B cell (primary cell): ENCODE measurements around the gene CLIP4. TPM values are rescaled to one million over a fixed set of nuclear protein-coding genes. Genes with fewer than 3 reads are reported as not detected.

Source experiments
- ATAC-seq: fragments of 200-7000 bp; cut with Tn5 transposase; one replicate; pipeline ENCODE4 v1.10.0; 2021; ENCODE audit warnings: low read depth, mild to moderate bottlenecking, moderate number of reproducible peaks, moderate library complexity
- CTCF ChIA-PET: fragments of 350-600 bp; sonication (Branson Sonifier 250); formaldehyde crosslinking; loops from one replicate; lab custom pipeline; 2021; ENCODE audit warnings: antibody characterized with exemption, inconsistent platforms; lab: Charles Lee
- POLR2A ChIA-PET: fragments of 350-600 bp; sonication (Branson Sonifier 250); formaldehyde crosslinking; loops from one replicate; lab custom pipeline; 2021; ENCODE audit warnings: antibody characterized with exemption; lab: Charles Lee
- DNase-seq: peaks from one replicate; pipeline ENCODE4 v3.0.0; 2013
- H2AFZ ChIP-seq: 2 replicates; pipeline ENCODE4 v1.6.1; 2012; ENCODE audit warnings: mild to moderate bottlenecking, low read depth, low read length; ENCODE audit not compliant: insufficient read depth, poor library complexity, severe bottlenecking
- H3K27ac ChIP-seq, 2 donors: 1 replicate in 1 of 2; 2 replicates in 1 of 2; pipeline ENCODE4 v1.5.1; 2012 to 2013; ENCODE audit warnings: low read length in 2 of 2, mild to moderate bottlenecking in 2 of 2, moderate library complexity in 1 of 2
- H3K27me3 ChIP-seq, 4 experiments: fragments of 200-600 bp in 1 of 4; sonication (generic) in 1 of 4; replicated peaks in 1 of 4; 1 replicate in 2 of 4; 2 replicates in 2 of 4; pipeline versions ENCODE4 v1.6.1 to v1.7.0; 2013 to 2016; ENCODE audit warnings: low read length in 3 of 4, mild to moderate bottlenecking in 2 of 4, mixed read lengths in 1 of 4, moderate library complexity in 1 of 4; ENCODE audit not compliant: insufficient read depth in 4 of 4, control insufficient read depth in 3 of 4; ENCODE audit errors: control extremely low read depth in 1 of 4
- H3K36me3 ChIP-seq, 2 experiments: replicated peaks in 1 of 2; 1 replicate in 1 of 2; 2 replicates in 1 of 2; pipeline versions ENCODE4 v1.6.1 to v1.7.1; 2013; ENCODE audit warnings: low read length in 1 of 2; ENCODE audit not compliant: insufficient read depth in 2 of 2, control insufficient read depth in 1 of 2; ENCODE audit errors: control extremely low read depth in 1 of 2, extremely low read depth in 1 of 2
- H3K4me1 ChIP-seq, 2 donors: fragments of 200-600 bp in 1 of 2; sonication (generic) in 1 of 2; 1 replicate in 1 of 2; 2 replicates in 1 of 2; pipeline versions ENCODE4 v1.5.1 to v1.6.1; 2013 to 2017; ENCODE audit warnings: low read length in 2 of 2; ENCODE audit not compliant: control insufficient read depth in 2 of 2, insufficient read depth in 2 of 2
- H3K4me2 ChIP-seq: replicated peaks from 2 replicates; pipeline ENCODE3; 2012; ENCODE audit warnings: mild to moderate bottlenecking, low read depth, low read length; ENCODE audit not compliant: poor library complexity, severe bottlenecking
- H3K4me3 ChIP-seq, 5 experiments: fragments of 200-600 bp in 1 of 5; sonication (generic) in 1 of 5; 1 replicate in 3 of 5; 2 replicates in 2 of 5; pipeline versions ENCODE4 v1.5.1 to v1.7.0; 2011 to 2016; ENCODE audit warnings: low read length in 4 of 5, mild to moderate bottlenecking in 4 of 5, low read depth in 2 of 5, control low read depth in 1 of 5, moderate library complexity in 1 of 5; ENCODE audit not compliant: insufficient read depth in 1 of 5; ENCODE audit errors: control extremely low read depth in 1 of 5, extremely low read depth in 1 of 5
- H3K79me2 ChIP-seq: fragments of 200-600 bp; sonication (generic); one replicate; pipeline ENCODE4 v1.6.0; 2016; ENCODE audit warnings: low read length; ENCODE audit not compliant: control insufficient read depth, insufficient read depth
- H3K9ac ChIP-seq: fragments of 200-600 bp; sonication (generic); 2 replicates; pipeline ENCODE4 v1.6.1; 2017; ENCODE audit warnings: mild to moderate bottlenecking, low read length, moderate library complexity
- H3K9me3 ChIP-seq, 3 donors: one replicate each; pipeline versions ENCODE4 v1.6.1 to v1.7.1; 2013; ENCODE audit warnings: low read length in 2 of 3; ENCODE audit not compliant: control insufficient read depth in 2 of 3, insufficient read depth in 1 of 3; ENCODE audit errors: control extremely low read depth in 1 of 3
- H4K20me1 ChIP-seq: 2 replicates; pipeline ENCODE4 v1.6.0; 2012; ENCODE audit warnings: mild to moderate bottlenecking, low read length; ENCODE audit not compliant: insufficient read depth, control insufficient read depth, poor library complexity, severe bottlenecking
- H3K27ac Mint-ChIP-seq: one replicate; pipeline ENCODE4 v1.8.0; 2021; ENCODE audit warnings: mixed read lengths
- H3K27me3 Mint-ChIP-seq: one replicate; pipeline ENCODE4 v1.8.0; 2021; ENCODE audit warnings: mixed read lengths
- H3K4me1 Mint-ChIP-seq: one replicate; pipeline ENCODE4 v1.8.0; 2021; ENCODE audit warnings: mixed read lengths
- H3K4me3 Mint-ChIP-seq: one replicate; pipeline ENCODE4 v1.8.0; 2021; ENCODE audit warnings: mixed read lengths
- H3K9me3 Mint-ChIP-seq: one replicate; pipeline ENCODE4 v1.8.0; 2022; ENCODE audit warnings: mixed read lengths; ENCODE audit not compliant: insufficient read depth
- CTCF ChIP-seq: fragments of 200-600 bp; IDR thresholded peaks from one replicate; pipeline ENCODE4 v1.8.0; 2022; ENCODE audit warnings: antibody characterized with exemption, mild to moderate bottlenecking
- EZH2 ChIP-seq: IDR thresholded peaks from 2 replicates; pipeline ENCODE4 v1.6.1; 2012; ENCODE audit warnings: borderline replicate concordance, low read depth, mild to moderate bottlenecking, moderate library complexity, low read length; ENCODE audit not compliant: insufficient read depth, poor library complexity, severe bottlenecking
- WGBS: methylation state at CpG from one replicate; pipeline ENCODE4 v1.1.5; 2013; ENCODE audit warnings: missing lambda C conversion rate; ENCODE audit not compliant: insufficient coverage; 5-methylcytosine and 5-hydroxymethylcytosine counted together
- intact Hi-C: fragments of 100-400 bp; cut with micrococcal nuclease; formaldehyde crosslinking; loops from one replicate; pipeline ENCODE4 v1.10.0; 2022
- polyA plus RNA-seq: library from polyadenylated mRNA; depleted of rRNA; stranded (reverse); fragments of >200 nt; gene quantifications from 2 replicates; pipeline ENCODE4 v1.2.3, GENCODE V29; 2012
- total RNA-seq, 2 donors: library from RNA; stranded (reverse); fragments of 120-200 nt in 1 of 2; gene quantifications; 1 replicate in 1 of 2; 2 replicates in 1 of 2; pipeline versions ENCODE4 v1.2.3 to v1.2.4, GENCODE V29; 2013 to 2022

CLIP4 gene
- total and polyA plus RNA-seq, 2 donors (not counting 1 experiment from before 2014, with no cell fraction given) = 4.0 to 20.8 TPM

GRCh38 chr2:29143657-29144056 is 28.4 kb downstream of the CLIP4 start:
- no peak overlapping the region for H3K27ac Mint-ChIP-seq
- H2AFZ ChIP-seq = no peak overlapping the region
- TF ChIP-seq CTCF (no peak), EZH2 (no peak)
- no peaks in the 10 kb centered on the region for H3K27me3 Mint-ChIP-seq
- 96% methylated on average over 6 of the region's 6 CpGs for WGBS
- peaks cover 0 to 4% of the 10 kb centered on the region in 2 experiments for H3K36me3 ChIP-seq
- no peak overlapping the region for H3K9ac ChIP-seq
- no peaks in the 10 kb centered on the region for H3K27me3 ChIP-seq
- H3K4me2 ChIP-seq = no peak overlapping the region
- intact Hi-C loops = no loop called here
- peaks cover 6% of the 10 kb centered on the region for H3K4me1 Mint-ChIP-seq
- H4K20me1 ChIP-seq = no peaks in the 10 kb centered on the region
- no peak overlapping the region for H3K27ac ChIP-seq
- H3K9me3 ChIP-seq = no peaks in the 10 kb centered on the region
- peaks cover 2% of the 10 kb centered on the region for H3K9me3 Mint-ChIP-seq
- no peaks in the 10 kb centered on the region for H3K79me2 ChIP-seq
- DNase-seq (no peak), ATAC-seq (no peak)
- H3K4me1 ChIP-seq = no peaks in the 10 kb centered on the region
- H3K4me3 ChIP-seq = no peak overlapping the region
- no peak overlapping the region for H3K4me3 Mint-ChIP-seq
- ChIA-PET CTCF (no interaction called here), POLR2A (no interaction called here)

GRCh38 chr2:29146197-29146596 is 31.0 kb downstream of the CLIP4 start:
- Histone ChIP-seq H3K4me2 (no peak overlapping the region), H3K36me3 (peaks cover 0 to 4% of the 10 kb centered on the region in 2 experiments), H2AFZ (no peak overlapping the region), H3K9ac (no peak overlapping the region), H3K9me3 (no peaks in the 10 kb centered on the region), H3K4me1 (no peaks in the 10 kb centered on the region), H3K27me3 (no peaks in the 10 kb centered on the region), H4K20me1 (no peaks in the 10 kb centered on the region), H3K27ac (no peak overlapping the region), H3K79me2 (no peaks in the 10 kb centered on the region), H3K4me3 (no peak overlapping the region)
- ChIA-PET POLR2A (no interaction called here), CTCF (no interaction called here)
- Mint-ChIP-seq H3K27me3 (no peaks in the 10 kb centered on the region), H3K27ac (no peak overlapping the region), H3K9me3 (no peaks in the 10 kb centered on the region), H3K4me1 (no peaks in the 10 kb centered on the region), H3K4me3 (no peak overlapping the region)
- TF ChIP-seq EZH2 (no peak), CTCF (no peak)
- ATAC-seq (no peak), DNase-seq (no peak)
- WGBS = no CpG with 5 or more reads among the region's 3 CpGs
- intact Hi-C loops = no loop called here
